GM19239 (cell line): ENCODE results near the gene RBM18.

Source experiments
- DNase-seq: peaks from one replicate; pipeline ENCODE4 v3.0.0; 2011; ENCODE audit warnings: low spot score; ENCODE audit not compliant: insufficient read length
- FAIRE-seq: peaks from 2 replicates; lab custom pipeline; 2011; peaks lifted over from hg19 to GRCh38; lab: Jason Lieb, UNC

The RBM18 gene

GRCh38 chr9:122262073-122262472 is 2.6 kb downstream of the RBM18 start:
- DNase-seq (no peak), FAIRE-seq (no peak)

GRCh38 chr9:122261469-122261881 is 3.2 kb downstream of the RBM18 start:
- FAIRE-seq (no peak), DNase-seq (no peak)

- DNase-seq (no peak), FAIRE-seq (no peak)
These were observed 5.7 kb downstream of the RBM18 start for GRCh38 chr9:122258886-122259415.

GRCh38 chr9:122256206-122256605 is 8.4 kb downstream of the RBM18 start:
- no peak for FAIRE-seq

GRCh38 chr9:122254761-122255160 is 9.9 kb downstream of the RBM18 start:
- DNase-seq = no peak
- no peak for FAIRE-seq

More at GRCh38 chr9:122256206-122256605, 8.4 kb downstream of the RBM18 start:
- DNase-seq = no peak

- DNase-seq (no peak), FAIRE-seq (no peak)
These were observed 11.8 kb downstream of the RBM18 start for GRCh38 chr9:122252796-122253195.

- FAIRE-seq (no peak), DNase-seq (no peak)
These were observed 13.3 kb downstream of the RBM18 start for GRCh38 chr9:122251351-122251750.

GRCh38 chr9:122248448-122248865 is 16.2 kb downstream of the RBM18 start:
- no peak for FAIRE-seq
- no peak for DNase-seq

- no peak for DNase-seq
- FAIRE-seq = no peak
These were observed 18.0 kb downstream of the RBM18 start for GRCh38 chr9:122246666-122247065.

GRCh38 chr9:122244349-122244748 is 20.3 kb downstream of the RBM18 start:
- FAIRE-seq = no peak

GRCh38 chr9:122239722-122240121 is 24.9 kb downstream of the RBM18 start:
- DNase-seq = no peak
- FAIRE-seq = no peak

More at GRCh38 chr9:122244349-122244748, 20.3 kb downstream of the RBM18 start:
- no peak for DNase-seq

GRCh38 chr9:122236681-122237080 is 28.0 kb downstream of the RBM18 start:
- DNase-seq = no peak

GRCh38 chr9:122234022-122234748 is 30.5 kb downstream of the RBM18 start:
- FAIRE-seq (no peak), DNase-seq (no peak)

More at GRCh38 chr9:122236681-122237080, 28.0 kb downstream of the RBM18 start:
- FAIRE-seq = no peak

GRCh38 chr9:122232796-122233306 is 31.8 kb downstream of the RBM18 start:
- FAIRE-seq = no peak
- DNase-seq = no peak

- FAIRE-seq (no peak), DNase-seq (no peak)
These were observed 35.2 kb downstream of the RBM18 start for GRCh38 chr9:122229485-122229837.

- no peak for DNase-seq
These were observed 35.8 kb downstream of the RBM18 start, which contains the start of gene LHX6 for GRCh38 chr9:122228568-122229484. TSS of gene LHX6 (minus strand) at chr9:122228957. CDS start at chr9:122228740, 217 bp downstream.

GRCh38 chr9:122228191-122228567 is 36.5 kb downstream of the RBM18 start:
- FAIRE-seq (no peak), DNase-seq (no peak)

More at GRCh38 chr9:122228568-122229484, 35.8 kb downstream of the RBM18 start, which contains the start of gene LHX6:
- FAIRE-seq = no peak

- no peak for DNase-seq
- no peak for FAIRE-seq
These were observed 37.1 kb downstream of the RBM18 start for GRCh38 chr9:122227575-122227900.

- DNase-seq (no peak), FAIRE-seq (no peak)
These were observed 37.7 kb downstream of the RBM18 start for GRCh38 chr9:122226758-122227574.
